GM21576 (cell line): ENCODE data around the gene DEGS2.
"Not testable (repeated sequence)": the region's sequence is repeated elsewhere in the genome, so short reads cannot be mapped to it uniquely, and the experiment has no call there.

Source experiments
- ATAC-seq: cut with Tn5 transposase; IDR thresholded peaks from one replicate; pipeline ENCODE4 v1.9.1; 2021; ENCODE audit warnings: mild to moderate bottlenecking, moderate library complexity; ENCODE audit not compliant: unreplicated experiment

Gene DEGS2

DNA sequence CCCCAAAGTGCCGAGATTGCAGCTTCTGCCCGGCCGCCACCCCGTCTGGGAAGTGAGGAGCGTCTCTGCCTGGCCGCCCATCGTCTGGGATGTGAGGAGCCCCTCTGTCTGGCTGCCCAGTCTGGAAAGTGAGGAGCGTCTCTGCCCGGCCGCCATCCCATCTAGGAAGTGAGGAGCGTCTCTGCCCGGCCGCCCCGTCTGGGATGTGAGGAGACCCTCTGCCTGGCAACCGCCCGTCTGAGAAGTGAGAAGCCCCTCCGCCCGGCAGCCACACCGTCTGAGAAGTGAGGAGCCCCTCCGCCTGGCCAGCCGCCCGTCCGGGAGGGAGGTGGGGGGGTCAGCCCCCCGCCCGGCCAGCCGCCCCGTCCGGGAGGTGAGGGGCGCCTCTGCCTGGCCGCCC, 21.2 kb upstream of the DEGS2 start:
- not testable (repeated sequence) for ATAC-seq

DNA sequence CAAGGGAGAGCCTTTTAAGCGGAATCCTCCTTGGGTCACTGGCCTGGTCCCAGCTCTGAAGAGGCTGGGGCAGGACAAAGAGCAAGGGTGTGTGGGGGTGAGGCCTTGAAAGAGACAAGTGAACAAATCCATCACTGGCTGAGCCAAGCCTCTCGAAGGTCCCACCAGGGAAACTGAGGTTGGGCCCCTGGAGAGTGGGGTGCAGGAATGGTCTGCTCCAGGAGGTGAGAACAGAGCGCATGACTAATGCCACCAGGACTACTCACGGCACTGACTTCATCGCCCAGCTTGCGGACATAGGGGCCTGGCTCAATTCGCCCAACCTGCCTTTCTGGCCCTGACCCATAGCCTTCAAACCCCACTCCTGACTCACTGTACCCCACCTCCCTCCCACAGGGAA, 19.2 kb upstream of the DEGS2 start:
- ATAC-seq, result no peak

DNA sequence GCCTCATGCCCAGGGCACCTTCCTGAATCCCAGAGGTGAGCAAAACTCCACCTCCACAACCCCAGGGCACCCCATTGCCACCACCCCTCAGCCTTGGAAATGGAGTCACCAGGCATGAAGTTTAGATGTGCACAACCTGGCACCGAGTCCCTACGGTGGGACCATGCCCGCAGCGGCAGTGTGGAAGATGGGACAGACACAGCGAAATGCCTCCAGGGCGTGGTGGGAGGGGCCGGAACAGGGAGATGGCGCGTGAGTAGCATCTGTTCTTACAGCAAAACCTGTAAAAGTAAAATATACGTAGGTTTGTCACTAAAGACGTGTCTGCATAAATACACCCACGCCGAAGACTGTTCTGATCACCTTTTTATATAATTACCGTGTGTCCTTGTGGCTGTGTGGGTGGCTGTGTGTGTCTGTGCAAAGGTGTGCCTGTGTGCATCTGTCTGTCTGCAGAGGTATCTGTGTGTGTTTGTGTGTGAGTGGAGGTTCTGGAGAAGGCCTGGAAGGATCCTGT, 17.4 kb upstream of the DEGS2 start:
- no peak for ATAC-seq

DNA sequence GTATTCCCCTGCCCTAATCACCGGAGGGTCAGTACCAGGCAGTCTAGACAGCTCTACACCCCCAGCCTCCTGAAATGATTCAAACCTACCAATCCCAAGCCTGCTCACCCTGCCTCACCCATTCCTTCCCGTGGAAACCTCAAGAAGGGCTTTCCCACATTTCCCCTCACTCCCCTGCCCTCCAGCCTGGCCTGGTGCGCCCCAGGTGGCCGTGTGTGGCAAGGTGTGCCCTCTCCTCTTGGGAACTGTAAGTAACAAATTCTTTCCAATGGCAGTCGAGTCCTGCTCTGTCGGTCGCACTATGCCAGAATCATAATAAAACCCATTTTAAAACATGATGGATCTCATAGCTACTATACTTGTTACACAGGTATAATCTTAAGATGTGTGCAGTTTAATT, 13.9 kb upstream of the DEGS2 start:
- no peak for ATAC-seq

DNA sequence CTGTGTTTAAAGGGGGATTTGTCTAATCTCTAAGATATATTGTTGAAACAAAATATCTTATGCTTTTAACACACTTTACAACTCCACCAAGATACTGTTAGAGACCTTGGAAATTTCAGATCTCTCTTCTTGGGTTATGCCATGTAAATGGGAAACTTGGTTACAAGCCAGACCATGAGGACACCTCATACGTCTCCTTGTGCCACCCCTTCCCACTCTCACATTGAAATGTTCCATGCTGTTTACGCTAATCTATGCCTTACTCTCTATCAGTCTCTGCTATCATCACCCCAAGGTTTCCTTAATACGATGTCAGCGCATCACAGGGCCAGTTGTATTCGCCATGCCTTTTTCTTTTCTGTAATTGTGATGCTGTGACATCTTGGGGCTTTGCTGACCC, 13.4 kb upstream of the DEGS2 start:
- no peak for ATAC-seq

DNA sequence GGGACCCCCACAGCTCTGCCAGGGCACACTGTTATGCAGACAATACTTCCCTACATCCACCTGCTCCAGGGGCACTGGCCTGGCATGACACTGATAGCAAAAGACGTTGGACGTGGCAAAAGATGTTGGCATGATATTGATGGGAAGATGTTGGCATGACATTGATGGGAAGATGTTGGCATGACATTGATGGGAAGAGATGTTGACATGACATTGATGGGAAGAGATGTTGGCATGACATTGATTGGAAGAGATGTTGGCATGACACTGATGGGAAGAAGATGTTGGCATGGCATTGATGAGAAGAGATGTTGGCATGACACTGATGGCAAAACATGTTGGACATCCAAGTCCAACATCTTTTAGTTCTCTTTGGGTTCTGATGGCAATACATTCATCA, 11.4 kb upstream of the DEGS2 start:
- ATAC-seq, result no peak

DNA sequence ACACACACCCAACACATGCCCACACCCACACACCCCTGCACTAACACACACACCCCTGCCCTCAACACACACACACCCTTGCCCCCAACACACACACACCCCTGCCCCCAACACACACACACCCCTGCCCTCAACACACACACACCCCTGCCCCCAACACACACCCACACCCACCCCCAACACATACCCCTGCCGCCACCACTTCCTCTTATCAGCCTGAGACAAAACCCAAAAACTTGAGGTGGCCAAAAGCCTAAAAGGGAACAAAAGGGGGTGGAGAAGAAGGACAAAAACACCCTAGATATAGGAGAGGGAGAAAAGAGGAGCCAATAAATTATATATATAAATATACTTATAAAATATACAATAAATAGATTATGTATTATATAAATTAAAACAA, 9.1 kb upstream of the DEGS2 start:
- ATAC-seq, result no peak

DNA sequence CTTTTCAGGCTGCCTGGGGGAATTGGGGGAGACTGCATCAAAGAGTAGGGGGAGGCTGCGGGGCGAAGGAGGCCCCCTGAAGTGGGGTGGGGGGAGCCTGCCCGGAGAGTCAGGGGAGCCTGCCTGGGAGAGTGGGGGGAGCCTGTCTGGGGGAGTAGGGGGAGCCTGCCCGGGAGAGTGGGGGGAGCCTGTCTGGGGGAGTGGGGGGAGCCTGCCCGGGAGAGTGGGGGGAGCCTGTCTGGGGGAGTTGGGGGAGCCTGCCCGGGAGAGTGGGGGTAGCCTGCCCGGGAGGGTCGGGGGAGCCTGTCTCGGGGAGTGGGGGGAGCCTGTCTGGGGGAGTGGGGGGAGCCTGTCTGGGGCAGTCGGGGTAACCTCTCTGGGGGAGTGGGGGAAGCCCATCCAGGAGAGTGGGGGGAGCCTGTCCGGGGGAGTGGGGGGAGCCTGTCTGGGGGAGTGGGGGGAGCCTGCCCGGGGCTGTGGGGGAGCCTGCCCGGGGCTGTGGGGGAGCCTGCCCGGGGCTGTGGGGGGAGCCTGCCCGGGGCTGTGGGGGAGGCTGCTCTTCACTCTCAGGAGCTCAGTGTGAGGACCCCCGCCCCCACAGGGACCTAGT, 6.5 kb upstream of the DEGS2 start:
- no peak for ATAC-seq

DNA sequence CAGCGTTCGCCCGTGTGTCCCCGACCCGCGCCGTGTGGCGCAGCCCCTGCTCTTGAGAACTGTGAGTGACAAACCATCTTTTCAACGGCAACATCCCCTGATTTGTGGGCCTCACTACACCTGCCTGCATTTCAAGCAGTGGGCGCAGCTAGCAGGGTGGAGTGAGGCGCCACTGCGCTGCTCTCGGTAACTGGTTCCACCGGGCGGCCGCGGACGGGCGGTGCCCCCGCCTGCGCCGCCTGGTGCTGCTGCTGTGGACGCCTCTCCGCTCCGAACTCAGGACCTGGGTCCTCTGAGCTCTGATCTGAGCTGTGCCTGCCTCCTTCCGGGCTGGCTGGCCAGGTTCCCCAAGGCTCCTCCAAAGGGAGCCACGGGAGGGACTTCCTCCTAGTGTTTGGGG, 5.9 kb upstream of the DEGS2 start:
- ATAC-seq, result no peak

DNA sequence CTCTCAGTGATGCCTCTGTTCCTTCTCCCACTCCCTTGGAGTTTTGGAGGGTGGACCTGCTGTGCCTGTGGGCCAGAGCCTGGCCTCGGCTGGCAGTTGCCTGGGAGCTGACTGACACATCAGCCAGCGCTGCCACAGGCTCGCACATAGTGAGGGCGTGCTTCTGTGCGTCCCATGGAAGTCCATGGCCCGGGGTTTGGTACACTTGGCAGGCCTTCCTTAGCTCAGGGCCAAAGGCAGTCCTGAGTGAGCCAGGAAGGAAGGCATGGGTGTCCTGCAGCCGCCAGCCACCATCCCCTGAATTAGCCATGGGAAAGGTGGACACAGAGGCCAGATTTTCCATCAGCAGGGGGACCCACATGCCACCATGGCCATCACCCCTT, 1.1 kb upstream of the DEGS2 start:
- ATAC-seq, result no peak

DNA sequence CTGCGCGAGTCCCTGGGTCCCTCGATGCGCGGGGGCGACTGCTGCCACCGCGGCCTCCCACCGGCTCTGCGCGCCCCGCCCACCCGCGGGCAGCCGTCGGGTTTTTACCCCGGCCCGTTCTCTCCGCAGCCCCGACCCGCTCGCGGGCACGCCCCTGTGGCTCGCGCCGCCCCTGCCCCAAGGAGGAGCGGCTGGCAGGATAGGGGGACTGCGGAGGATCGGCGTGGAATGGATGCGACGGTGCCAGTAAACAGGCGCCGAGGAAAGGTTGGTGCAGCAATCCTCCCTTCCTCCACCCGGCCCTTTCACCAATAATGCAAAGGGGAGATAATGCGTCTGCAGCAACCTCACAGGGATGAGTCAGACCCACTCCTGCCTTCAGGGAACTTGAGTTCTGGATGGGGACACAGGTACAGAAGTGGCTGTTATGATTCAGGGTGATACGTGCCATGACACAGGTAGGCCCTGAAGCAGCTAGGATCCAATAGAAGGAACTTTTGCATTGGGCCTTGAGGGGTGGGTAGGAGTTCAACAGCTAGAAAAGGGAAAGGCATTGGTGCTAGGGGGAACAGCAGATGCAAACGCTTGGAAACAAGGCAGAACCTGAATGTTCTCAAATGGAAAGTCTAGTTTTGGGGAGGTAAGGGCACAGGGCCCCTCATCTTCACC, 554 bp upstream of the DEGS2 start:
- peak; percentile 18 for ATAC-seq

DNA sequence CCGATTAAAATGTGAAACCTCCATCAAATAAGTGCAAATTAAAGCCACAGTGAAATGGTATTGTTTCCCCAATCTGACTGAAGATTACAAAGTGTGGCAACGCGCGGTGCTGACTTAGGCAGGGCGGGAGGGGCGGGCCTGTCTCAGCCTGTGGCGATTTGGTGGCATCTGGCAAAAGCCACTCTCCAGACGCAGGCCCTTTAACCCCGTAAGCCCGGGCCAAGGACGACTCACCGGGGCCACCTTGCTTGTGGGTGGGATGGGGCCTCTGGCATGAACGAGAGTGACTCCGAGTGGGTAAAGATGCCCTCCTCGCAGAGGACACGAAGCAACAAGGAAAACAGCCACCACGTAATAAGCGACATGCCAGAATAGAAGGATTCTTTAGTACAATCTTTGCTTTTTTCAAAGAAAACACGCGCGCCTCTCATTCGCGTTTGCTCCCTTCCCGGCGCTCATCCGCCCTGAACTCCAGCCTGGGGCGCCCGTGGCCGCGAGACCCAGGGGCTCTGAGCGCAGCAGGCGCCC, 815 bp downstream of the DEGS2 start:
- no peak for ATAC-seq

DNA sequence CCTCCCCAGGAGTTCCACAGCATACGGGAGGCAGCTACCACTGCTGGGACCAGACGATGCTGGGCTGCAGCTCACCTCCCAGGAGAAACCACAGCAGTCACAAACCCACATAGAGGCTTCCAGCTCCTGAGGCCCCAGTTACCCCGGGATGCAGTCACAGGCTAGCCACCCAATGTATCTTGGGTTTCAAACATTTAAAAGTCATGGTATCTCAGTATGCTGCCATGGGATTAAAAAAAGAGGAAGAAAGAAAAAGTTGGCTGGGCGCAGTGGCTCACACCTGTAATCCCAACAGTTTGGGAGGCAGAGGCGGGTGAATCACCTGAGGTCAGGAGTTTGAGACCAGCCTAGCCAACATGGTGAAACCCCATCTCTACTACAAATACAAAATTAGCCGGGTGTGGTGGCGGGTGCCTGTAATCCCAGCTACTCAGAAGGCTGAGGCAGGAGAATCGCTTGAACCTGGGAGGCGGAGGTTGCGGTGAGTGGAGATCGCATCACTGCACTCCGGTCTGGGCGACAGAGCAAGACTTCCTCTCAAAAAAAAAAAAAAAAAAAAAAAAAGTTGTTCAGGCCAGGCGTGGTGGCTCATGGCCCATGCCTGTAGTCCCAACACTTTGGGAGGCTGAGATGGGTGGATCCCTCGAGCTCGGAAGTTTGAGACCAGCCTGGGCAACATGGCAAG, 1.8 kb downstream of the DEGS2 start:
- ATAC-seq, result not testable (repeated sequence)

DNA sequence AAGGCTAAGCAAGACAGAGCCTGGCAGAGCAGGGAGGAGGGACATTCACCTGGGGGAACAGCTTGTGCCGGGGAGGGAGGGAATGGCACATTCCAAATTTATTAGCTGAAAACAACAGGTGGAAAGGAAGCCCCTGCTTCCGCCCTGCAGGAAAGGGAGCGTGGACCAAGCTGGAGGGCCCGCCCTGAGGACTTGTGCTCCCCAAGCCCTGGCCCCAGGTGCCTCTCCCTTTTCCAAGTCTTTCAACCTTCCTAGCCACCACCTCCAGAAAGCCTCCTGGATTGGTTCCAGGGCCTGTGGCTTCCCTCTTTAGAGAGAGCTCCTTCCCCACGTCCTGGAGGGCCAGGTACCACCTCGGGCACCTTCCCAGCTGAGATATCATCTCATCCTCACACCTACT, 2.7 kb downstream of the DEGS2 start:
- ATAC-seq, result no peak

DNA sequence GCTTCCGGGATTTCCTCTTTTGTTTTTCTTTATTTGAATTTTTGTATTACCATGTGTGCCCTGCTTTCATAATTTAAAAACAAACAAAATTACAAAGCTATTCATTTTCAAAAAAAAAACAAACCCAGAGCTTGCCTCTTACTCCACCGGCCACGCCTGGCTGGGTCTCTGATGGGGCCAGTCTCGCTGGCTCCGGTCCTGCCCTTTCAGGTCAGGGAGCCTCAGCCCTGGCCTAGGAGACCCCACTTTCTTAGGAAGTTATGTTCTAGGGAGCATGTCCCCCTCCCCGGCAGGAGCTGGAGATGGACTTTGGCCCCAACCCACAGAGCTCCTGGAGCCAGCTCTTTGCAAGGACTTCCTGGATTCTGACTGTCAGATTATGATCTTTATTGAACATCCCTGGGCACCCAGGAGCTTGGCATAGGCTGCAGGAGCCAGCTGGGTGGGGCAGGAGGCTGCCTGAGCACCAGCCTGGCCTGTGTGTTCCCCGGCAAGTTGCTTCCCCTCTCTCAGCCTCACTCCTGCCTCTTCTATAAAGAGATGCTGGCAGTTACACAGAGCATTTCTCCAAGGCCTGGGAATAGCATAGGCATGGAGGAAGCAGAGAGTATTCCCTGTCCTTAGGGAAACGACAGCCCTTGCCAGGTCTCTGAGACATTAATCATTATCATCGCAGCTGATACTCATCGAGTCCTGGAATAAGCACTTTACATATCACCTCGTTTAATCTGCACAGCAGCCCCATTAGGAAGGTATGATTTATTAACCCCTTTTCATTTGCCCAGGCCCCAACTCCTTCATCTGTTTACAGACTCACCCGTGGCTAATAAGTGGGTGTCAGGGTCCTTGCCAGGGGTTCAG, 3.5 kb downstream of the DEGS2 start:
- no peak for ATAC-seq

DNA sequence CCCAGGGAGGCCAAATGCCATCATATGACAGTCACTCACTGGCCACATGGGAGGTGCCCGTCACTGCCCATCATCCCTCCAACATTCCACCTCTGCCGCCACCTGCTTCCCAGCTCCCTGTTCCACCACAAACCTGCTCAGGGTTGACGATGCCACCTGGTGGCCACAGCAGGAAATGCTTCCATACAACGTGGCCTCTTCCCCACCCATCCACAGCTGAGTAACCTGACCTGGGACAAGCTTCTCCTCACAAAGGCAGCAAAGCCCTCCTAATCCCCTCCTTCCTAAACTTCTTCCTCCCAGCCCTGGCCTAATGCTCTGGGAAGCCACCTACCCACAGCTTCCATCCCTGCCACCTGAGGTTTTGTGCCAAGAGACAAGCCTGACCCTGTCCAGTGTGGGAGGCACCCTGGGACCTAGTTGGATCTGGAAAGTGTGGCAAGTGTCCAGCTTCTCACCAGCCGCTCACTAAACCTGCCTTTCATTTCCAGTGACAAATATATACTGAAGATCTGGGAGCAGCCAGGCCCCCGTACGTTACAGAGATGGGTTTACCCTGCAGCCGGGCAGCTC, 4.3 kb downstream of the DEGS2 start:
- no peak for ATAC-seq

DNA sequence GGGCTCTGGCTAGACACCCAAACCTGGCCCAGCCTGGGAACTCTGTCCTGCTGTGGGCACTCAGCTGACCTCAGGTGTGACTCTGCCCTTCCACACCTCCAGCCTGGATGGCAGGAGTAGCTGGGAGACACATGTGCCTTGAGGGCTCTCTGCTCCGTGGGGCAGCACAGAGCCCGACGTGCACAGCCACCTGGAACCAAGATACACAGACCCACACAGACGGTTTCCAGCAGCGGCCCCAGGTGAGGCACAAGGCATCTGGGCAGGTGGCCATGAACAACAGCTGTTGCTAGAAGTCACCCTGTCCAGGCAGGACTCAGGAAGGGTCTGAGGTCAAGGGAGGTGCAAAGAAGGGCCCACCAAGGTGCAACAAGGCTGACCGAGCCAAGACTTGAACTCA, 5.9 kb downstream of the DEGS2 start:
- ATAC-seq, result no peak

DNA sequence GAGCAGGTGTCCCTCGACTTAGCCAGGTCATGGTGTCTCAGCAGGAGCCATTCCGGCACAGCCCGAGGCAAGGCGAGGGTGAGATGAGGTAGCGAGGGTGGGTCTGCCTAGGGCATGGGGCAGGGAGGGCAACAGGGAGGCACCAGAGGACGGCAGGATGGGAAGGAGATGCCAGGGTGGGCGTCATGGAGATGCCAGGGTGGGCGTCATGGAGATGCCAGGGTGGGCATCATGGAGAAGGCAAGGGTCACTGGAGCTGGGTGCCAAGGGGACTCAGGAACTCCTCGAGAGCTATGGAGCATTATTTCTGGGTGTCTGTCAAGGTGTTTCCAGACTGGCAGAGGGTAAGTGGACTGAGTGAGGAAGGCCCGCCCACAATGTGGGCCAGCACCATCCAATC, 7.4 kb downstream of the DEGS2 start:
- ATAC-seq, result no peak

DNA sequence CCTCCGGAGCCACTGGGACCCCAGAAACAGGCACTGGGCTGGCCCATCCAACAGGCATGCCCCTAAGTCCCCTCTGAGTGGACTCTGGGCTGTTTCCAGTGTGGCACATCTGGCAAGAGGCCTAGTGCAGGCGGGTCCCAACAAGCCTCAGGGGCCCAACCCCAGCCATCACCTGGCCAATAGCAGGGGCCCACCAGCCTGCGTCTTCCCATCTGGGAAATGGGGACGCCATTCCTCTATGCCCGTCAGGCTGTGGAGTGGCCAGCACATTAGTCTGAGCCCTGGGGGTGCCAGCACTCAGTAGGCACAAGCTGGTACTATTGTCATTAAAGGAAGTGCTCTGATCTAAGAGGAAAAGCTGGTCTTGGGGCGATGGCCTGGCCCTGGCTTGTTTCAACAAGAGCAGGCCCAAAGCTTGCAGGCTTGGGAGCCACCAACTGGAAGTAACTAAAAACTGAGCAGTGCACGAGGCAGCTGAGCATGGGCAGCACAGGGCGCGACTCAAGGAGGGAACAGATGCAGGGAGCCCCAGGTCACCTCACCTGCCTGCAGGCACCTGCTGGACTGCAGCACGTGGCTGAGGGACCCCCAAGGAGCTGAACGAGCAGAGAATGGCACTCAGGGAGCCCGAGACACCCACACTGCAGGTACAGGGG, 8.4 kb downstream of the DEGS2 start:
- no peak for ATAC-seq
